ENCODE measurements around the gene MAP3K19. TPM values are rescaled to one million over a fixed set of nuclear protein-coding genes. Genes with fewer than 3 reads are reported as not detected.
A peak's percentile ranks its signal among the peaks of the same experiment; 100 is the strongest.

The MAP3K19 gene
- total RNA-seq, 1 donor from 2014 or later, result not detected

GRCh38 chr2:135064149-135064548 is 16.9 kb upstream of the MAP3K19 start:
- Histone ChIP-seq H3K4me3 (ENCODE audit: insufficient read depth, low read depth, low read length) (no peak overlapping the region), H3K27ac (ENCODE audit: low read depth, low read length) (no peak overlapping the region), H3K4me2 (ENCODE audit: low read length) (no peak overlapping the region), H3K27me3 (ENCODE audit: insufficient read depth, low read length) (no peaks in the 10 kb centered on the region), H2AFZ (ENCODE audit: low read depth, low read length) (no peak overlapping the region), H3K9ac (ENCODE audit: low read length) (no peak overlapping the region), H3K36me3 (ENCODE audit: insufficient read depth, low read length) (peaks cover 8% of the 10 kb centered on the region), H3K79me2 (ENCODE audit: insufficient read depth, low read length) (peaks cover 98% of the 10 kb centered on the region), H3K4me1 (ENCODE audit: insufficient read depth, low read length) (peaks cover 3% of the 10 kb centered on the region), H4K20me1 (ENCODE audit: insufficient read depth, low read length) (peaks cover 39% of the 10 kb centered on the region), H3K9me3 (ENCODE audit: insufficient read depth, low read depth, low read length) (no peaks in the 10 kb centered on the region)
- Mint-ChIP-seq H3K4me3 (ENCODE audit: unreplicated experiment) (no peak overlapping the region), H3K27me3 (ENCODE audit: low read depth, unreplicated experiment) (no peaks in the 10 kb centered on the region), H3K36me3 (ENCODE audit: low read depth, unreplicated experiment) (peaks cover 13% of the 10 kb centered on the region), H3K4me1 (ENCODE audit: low read depth, unreplicated experiment) (no peaks in the 10 kb centered on the region), H3K9me3 (ENCODE audit: unreplicated experiment) (no peaks in the 10 kb centered on the region), H3K27ac (ENCODE audit: unreplicated experiment) (no peak overlapping the region)
- TF ChIP-seq EZH2 (IDR thresholded peaks at IDR 0.05; ENCODE audit: insufficient read depth, low read length), result no peak
- no peak for TF ChIP-seq CTCF (IDR thresholded peaks at IDR 0.05; ENCODE audit: insufficient read depth, low read depth, low read length)
- FAIRE-seq (peak; percentile 47), DNase-seq (ENCODE audit: low read depth) (no peak)

- no peak overlapping the region for H3K27ac Mint-ChIP-seq (ENCODE audit: unreplicated experiment)
- no peaks in the 10 kb centered on the region for H3K9me3 Mint-ChIP-seq (ENCODE audit: unreplicated experiment)
- Histone ChIP-seq H3K4me2 (ENCODE audit: low read length) (no peak overlapping the region), H3K4me1 (ENCODE audit: insufficient read depth, low read length) (peaks cover 3% of the 10 kb centered on the region), H4K20me1 (ENCODE audit: insufficient read depth, low read length) (peaks cover 36% of the 10 kb centered on the region), H3K9ac (ENCODE audit: low read length) (no peak overlapping the region), H3K36me3 (ENCODE audit: insufficient read depth, low read length) (peaks cover 8% of the 10 kb centered on the region), H3K27ac (ENCODE audit: low read depth, low read length) (no peak overlapping the region), H3K4me3 (ENCODE audit: insufficient read depth, low read depth, low read length) (no peak overlapping the region), H2AFZ (ENCODE audit: low read depth, low read length) (no peak overlapping the region), H3K79me2 (ENCODE audit: insufficient read depth, low read length) (peaks cover 98% of the 10 kb centered on the region), H3K9me3 (ENCODE audit: insufficient read depth, low read depth, low read length) (no peaks in the 10 kb centered on the region), H3K27me3 (ENCODE audit: insufficient read depth, low read length) (no peaks in the 10 kb centered on the region)
- H3K4me1 Mint-ChIP-seq (ENCODE audit: low read depth, unreplicated experiment), result no peaks in the 10 kb centered on the region
- no peak for TF ChIP-seq EZH2 (IDR thresholded peaks at IDR 0.05; ENCODE audit: insufficient read depth, low read length)
- TF ChIP-seq CTCF (IDR thresholded peaks at IDR 0.05; ENCODE audit: insufficient read depth, low read depth, low read length), result no peak
- FAIRE-seq (no peak), DNase-seq (ENCODE audit: low read depth) (no peak)
- H3K36me3 Mint-ChIP-seq (ENCODE audit: low read depth, unreplicated experiment), result peaks cover 14% of the 10 kb centered on the region
- no peaks in the 10 kb centered on the region for H3K27me3 Mint-ChIP-seq (ENCODE audit: low read depth, unreplicated experiment)
- no peak overlapping the region for H3K4me3 Mint-ChIP-seq (ENCODE audit: unreplicated experiment)
Measured at GRCh38 chr2:135063210-135063609, 16.0 kb upstream of the MAP3K19 start.

- no peak overlapping the region for H3K27ac ChIP-seq (ENCODE audit: low read depth, low read length)
- H3K27me3 ChIP-seq (ENCODE audit: insufficient read depth, low read length), result no peaks in the 10 kb centered on the region
- FAIRE-seq, result no peak
- H3K9me3 Mint-ChIP-seq (ENCODE audit: unreplicated experiment), result no peaks in the 10 kb centered on the region
- H3K27ac Mint-ChIP-seq (ENCODE audit: unreplicated experiment), result no peak overlapping the region
- H3K4me1 Mint-ChIP-seq (ENCODE audit: low read depth, unreplicated experiment), result peaks cover 10% of the 10 kb centered on the region
- peaks cover 16% of the 10 kb centered on the region for H3K36me3 Mint-ChIP-seq (ENCODE audit: low read depth, unreplicated experiment)
- no peak overlapping the region for H3K4me3 ChIP-seq (ENCODE audit: insufficient read depth, low read depth, low read length)
- H3K9ac ChIP-seq (ENCODE audit: low read length), result no peak overlapping the region
- H3K4me3 Mint-ChIP-seq (ENCODE audit: unreplicated experiment), result no peak overlapping the region
- TF ChIP-seq CTCF (IDR thresholded peaks at IDR 0.05; ENCODE audit: insufficient read depth, low read depth, low read length) (no peak), EZH2 (IDR thresholded peaks at IDR 0.05; ENCODE audit: insufficient read depth, low read length) (no peak)
- H3K27me3 Mint-ChIP-seq (ENCODE audit: low read depth, unreplicated experiment), result no peaks in the 10 kb centered on the region
- no peaks in the 10 kb centered on the region for H3K9me3 ChIP-seq (ENCODE audit: insufficient read depth, low read depth, low read length)
- no peak overlapping the region for H3K4me2 ChIP-seq (ENCODE audit: low read length)
- H2AFZ ChIP-seq (ENCODE audit: low read depth, low read length), result no peak overlapping the region
- peaks cover 32% of the 10 kb centered on the region for H4K20me1 ChIP-seq (ENCODE audit: insufficient read depth, low read length)
- no peak for DNase-seq (ENCODE audit: low read depth)
- peaks cover 8% of the 10 kb centered on the region for H3K36me3 ChIP-seq (ENCODE audit: insufficient read depth, low read length)
- H3K4me1 ChIP-seq (ENCODE audit: insufficient read depth, low read length), result peaks cover 7% of the 10 kb centered on the region
- H3K79me2 ChIP-seq (ENCODE audit: insufficient read depth, low read length), result peaks cover 96% of the 10 kb centered on the region
Measured at GRCh38 chr2:135059577-135059976, 12.3 kb upstream of the MAP3K19 start.
